B cell (primary cell): ENCODE data around the gene LBHD1. TPM values are rescaled to one million over a fixed set of nuclear protein-coding genes. Genes with fewer than 3 reads are reported as not detected.

Source experiments
- ATAC-seq: fragments of 200-7000 bp; cut with Tn5 transposase; one replicate; pipeline ENCODE4 v1.10.0; 2021; ENCODE audit warnings: low read depth, mild to moderate bottlenecking, moderate number of reproducible peaks, moderate library complexity
- CTCF ChIA-PET: fragments of 350-600 bp; sonication (Branson Sonifier 250); formaldehyde crosslinking; loops from one replicate; lab custom pipeline; 2021; ENCODE audit warnings: antibody characterized with exemption, inconsistent platforms; lab: Charles Lee
- POLR2A ChIA-PET: fragments of 350-600 bp; sonication (Branson Sonifier 250); formaldehyde crosslinking; loops from one replicate; lab custom pipeline; 2021; ENCODE audit warnings: antibody characterized with exemption; lab: Charles Lee
- DNase-seq: peaks from one replicate; pipeline ENCODE4 v3.0.0; 2013
- H2AFZ ChIP-seq: 2 replicates; pipeline ENCODE4 v1.6.1; 2012; ENCODE audit warnings: mild to moderate bottlenecking, low read depth, low read length; ENCODE audit not compliant: insufficient read depth, poor library complexity, severe bottlenecking
- H3K27ac ChIP-seq, 2 donors: 1 replicate in 1 of 2; 2 replicates in 1 of 2; pipeline ENCODE4 v1.5.1; 2012 to 2013; ENCODE audit warnings: low read length in 2 of 2, mild to moderate bottlenecking in 2 of 2, moderate library complexity in 1 of 2
- H3K27me3 ChIP-seq, 4 experiments: fragments of 200-600 bp in 1 of 4; sonication (generic) in 1 of 4; replicated peaks in 1 of 4; 1 replicate in 2 of 4; 2 replicates in 2 of 4; pipeline versions ENCODE4 v1.6.1 to v1.7.0; 2013 to 2016; ENCODE audit warnings: low read length in 3 of 4, mild to moderate bottlenecking in 2 of 4, mixed read lengths in 1 of 4, moderate library complexity in 1 of 4; ENCODE audit not compliant: insufficient read depth in 4 of 4, control insufficient read depth in 3 of 4; ENCODE audit errors: control extremely low read depth in 1 of 4
- H3K36me3 ChIP-seq, 2 experiments: replicated peaks in 1 of 2; 1 replicate in 1 of 2; 2 replicates in 1 of 2; pipeline versions ENCODE4 v1.6.1 to v1.7.1; 2013; ENCODE audit warnings: low read length in 1 of 2; ENCODE audit not compliant: insufficient read depth in 2 of 2, control insufficient read depth in 1 of 2; ENCODE audit errors: control extremely low read depth in 1 of 2, extremely low read depth in 1 of 2
- H3K4me1 ChIP-seq, 2 donors: fragments of 200-600 bp in 1 of 2; sonication (generic) in 1 of 2; 1 replicate in 1 of 2; 2 replicates in 1 of 2; pipeline versions ENCODE4 v1.5.1 to v1.6.1; 2013 to 2017; ENCODE audit warnings: low read length in 2 of 2; ENCODE audit not compliant: control insufficient read depth in 2 of 2, insufficient read depth in 2 of 2
- H3K4me2 ChIP-seq: replicated peaks from 2 replicates; pipeline ENCODE3; 2012; ENCODE audit warnings: mild to moderate bottlenecking, low read depth, low read length; ENCODE audit not compliant: poor library complexity, severe bottlenecking
- H3K4me3 ChIP-seq, 5 experiments: fragments of 200-600 bp in 1 of 5; sonication (generic) in 1 of 5; 1 replicate in 3 of 5; 2 replicates in 2 of 5; pipeline versions ENCODE4 v1.5.1 to v1.7.0; 2011 to 2016; ENCODE audit warnings: low read length in 4 of 5, mild to moderate bottlenecking in 4 of 5, low read depth in 2 of 5, control low read depth in 1 of 5, moderate library complexity in 1 of 5; ENCODE audit not compliant: insufficient read depth in 1 of 5; ENCODE audit errors: control extremely low read depth in 1 of 5, extremely low read depth in 1 of 5
- H3K79me2 ChIP-seq: fragments of 200-600 bp; sonication (generic); one replicate; pipeline ENCODE4 v1.6.0; 2016; ENCODE audit warnings: low read length; ENCODE audit not compliant: control insufficient read depth, insufficient read depth
- H3K9ac ChIP-seq: fragments of 200-600 bp; sonication (generic); 2 replicates; pipeline ENCODE4 v1.6.1; 2017; ENCODE audit warnings: mild to moderate bottlenecking, low read length, moderate library complexity
- H3K9me3 ChIP-seq, 3 donors: one replicate each; pipeline versions ENCODE4 v1.6.1 to v1.7.1; 2013; ENCODE audit warnings: low read length in 2 of 3; ENCODE audit not compliant: control insufficient read depth in 2 of 3, insufficient read depth in 1 of 3; ENCODE audit errors: control extremely low read depth in 1 of 3
- H4K20me1 ChIP-seq: 2 replicates; pipeline ENCODE4 v1.6.0; 2012; ENCODE audit warnings: mild to moderate bottlenecking, low read length; ENCODE audit not compliant: insufficient read depth, control insufficient read depth, poor library complexity, severe bottlenecking
- H3K27ac Mint-ChIP-seq: one replicate; pipeline ENCODE4 v1.8.0; 2021; ENCODE audit warnings: mixed read lengths
- H3K27me3 Mint-ChIP-seq: one replicate; pipeline ENCODE4 v1.8.0; 2021; ENCODE audit warnings: mixed read lengths
- H3K4me1 Mint-ChIP-seq: one replicate; pipeline ENCODE4 v1.8.0; 2021; ENCODE audit warnings: mixed read lengths
- H3K4me3 Mint-ChIP-seq: one replicate; pipeline ENCODE4 v1.8.0; 2021; ENCODE audit warnings: mixed read lengths
- H3K9me3 Mint-ChIP-seq: one replicate; pipeline ENCODE4 v1.8.0; 2022; ENCODE audit warnings: mixed read lengths; ENCODE audit not compliant: insufficient read depth
- CTCF ChIP-seq: fragments of 200-600 bp; IDR thresholded peaks from one replicate; pipeline ENCODE4 v1.8.0; 2022; ENCODE audit warnings: antibody characterized with exemption, mild to moderate bottlenecking
- EZH2 ChIP-seq: IDR thresholded peaks from 2 replicates; pipeline ENCODE4 v1.6.1; 2012; ENCODE audit warnings: borderline replicate concordance, low read depth, mild to moderate bottlenecking, moderate library complexity, low read length; ENCODE audit not compliant: insufficient read depth, poor library complexity, severe bottlenecking
- WGBS: methylation state at CpG from one replicate; pipeline ENCODE4 v1.1.5; 2013; ENCODE audit warnings: missing lambda C conversion rate; ENCODE audit not compliant: insufficient coverage; 5-methylcytosine and 5-hydroxymethylcytosine counted together
- intact Hi-C: fragments of 100-400 bp; cut with micrococcal nuclease; formaldehyde crosslinking; loops from one replicate; pipeline ENCODE4 v1.10.0; 2022
- polyA plus RNA-seq: library from polyadenylated mRNA; depleted of rRNA; stranded (reverse); fragments of >200 nt; gene quantifications from 2 replicates; pipeline ENCODE4 v1.2.3, GENCODE V29; 2012
- total RNA-seq, 2 donors: library from RNA; stranded (reverse); fragments of 120-200 nt in 1 of 2; gene quantifications; 1 replicate in 1 of 2; 2 replicates in 1 of 2; pipeline versions ENCODE4 v1.2.3 to v1.2.4, GENCODE V29; 2013 to 2022

LBHD1 gene
- total and polyA plus RNA-seq, 2 donors (not counting 1 experiment from before 2014, with no cell fraction given), result 19.3 to 33.3 TPM

GRCh38 chr11:62705880-62706849, 34.1 kb upstream of the LBHD1 start:
- Histone ChIP-seq H3K4me3 (peak overlapping the region; percentile 65 to 86 (median 69)), H4K20me1 (no peaks in the 10 kb centered on the region), H3K9me3 (no peaks in the 10 kb centered on the region), H3K36me3 (peaks cover 0 to 8% of the 10 kb centered on the region in 2 experiments), H3K9ac (peak overlapping the region; percentile 83), H3K27ac (peak overlapping the region; percentile 61 to 91), H3K27me3 (no peaks in the 10 kb centered on the region), H3K79me2 (peaks cover 25% of the 10 kb centered on the region), H3K4me1 (peaks cover 39 to 50% of the 10 kb centered on the region in 2 donors), H3K4me2 (peak overlapping the region; percentile 95), H2AFZ (peak overlapping the region; percentile 86)
- CTCF ChIA-PET, result interaction anchor here (0.5 to 3.3 kb wide), 13 partner anchors 12 to 1482 kb away, joined by 3 to 13 read pairs (median 4); partner anchors contain the start of genes HNRNPUL2, SLC3A2, TTC9C and TUT1
- intact Hi-C loops, result loop anchor here (1.0 to 5.0 kb wide), 6 partner anchors 41 to 175 kb away; partner anchors contain the start of genes C11orf98, CSKMT, EEF1G and ROM1
- WGBS, result 7% methylated on average over 73 of the region's 73 CpGs
- H3K4me3 Mint-ChIP-seq, result peak overlapping the region; percentile 92
- DNase-seq (peak; percentile 95), ATAC-seq (peak; percentile 73)
- peak overlapping the region; percentile 91 for H3K27ac Mint-ChIP-seq
- POLR2A ChIA-PET, result interaction anchor here (0.5 to 6.5 kb wide), 18 partner anchors 10 to 175 kb away, joined by 3 to 66 read pairs (median 3); partner anchors contain the start of genes B3GAT3, C11orf98, CSKMT and HNRNPUL2
- H3K4me1 Mint-ChIP-seq, result peaks cover 51% of the 10 kb centered on the region
- no peak for TF ChIP-seq EZH2
- no peak for TF ChIP-seq CTCF
- no peaks in the 10 kb centered on the region for H3K27me3 Mint-ChIP-seq
- no peaks in the 10 kb centered on the region for H3K9me3 Mint-ChIP-seq
